Effector memory CD4-positive, alpha-beta T cell (primary cell): Measurements from ENCODE around the gene CERS6.

Experiments
- DNase-seq, 3 donors: peaks; one replicate each; pipeline ENCODE4 v3.0.0-alpha.2; 2020
- H3K27ac ChIP-seq: 2 replicates; pipeline ENCODE4 v1.7.0; 2013; ENCODE audit warnings: mild to moderate bottlenecking, low read length, moderate library complexity; ENCODE audit not compliant: insufficient read depth, poor library complexity, severe bottlenecking
- H3K27me3 ChIP-seq: replicated peaks from 2 replicates; pipeline ENCODE4 v1.7.0; 2013; ENCODE audit warnings: mild to moderate bottlenecking, low read length; ENCODE audit not compliant: insufficient read depth, control insufficient read depth, poor library complexity, severe bottlenecking
- H3K36me3 ChIP-seq: 2 replicates; pipeline ENCODE4 v1.7.0; 2013; ENCODE audit warnings: mild to moderate bottlenecking, low read length, moderate library complexity; ENCODE audit not compliant: control insufficient read depth, insufficient read depth
- H3K4me1 ChIP-seq: 2 replicates; pipeline ENCODE4 v1.7.0; 2013; ENCODE audit warnings: low read length, mild to moderate bottlenecking; ENCODE audit not compliant: control insufficient read depth, insufficient read depth, poor library complexity, severe bottlenecking
- H3K4me3 ChIP-seq: 2 replicates; pipeline ENCODE4 v1.7.0; 2013; ENCODE audit warnings: low read length, low read depth, mild to moderate bottlenecking; ENCODE audit not compliant: insufficient read depth, poor library complexity, severe bottlenecking
- H3K9me3 ChIP-seq: 2 replicates; pipeline ENCODE4 v1.7.0; 2013; ENCODE audit warnings: mild to moderate bottlenecking, low read length, moderate library complexity; ENCODE audit not compliant: control insufficient read depth

CERS6 gene

DNA sequence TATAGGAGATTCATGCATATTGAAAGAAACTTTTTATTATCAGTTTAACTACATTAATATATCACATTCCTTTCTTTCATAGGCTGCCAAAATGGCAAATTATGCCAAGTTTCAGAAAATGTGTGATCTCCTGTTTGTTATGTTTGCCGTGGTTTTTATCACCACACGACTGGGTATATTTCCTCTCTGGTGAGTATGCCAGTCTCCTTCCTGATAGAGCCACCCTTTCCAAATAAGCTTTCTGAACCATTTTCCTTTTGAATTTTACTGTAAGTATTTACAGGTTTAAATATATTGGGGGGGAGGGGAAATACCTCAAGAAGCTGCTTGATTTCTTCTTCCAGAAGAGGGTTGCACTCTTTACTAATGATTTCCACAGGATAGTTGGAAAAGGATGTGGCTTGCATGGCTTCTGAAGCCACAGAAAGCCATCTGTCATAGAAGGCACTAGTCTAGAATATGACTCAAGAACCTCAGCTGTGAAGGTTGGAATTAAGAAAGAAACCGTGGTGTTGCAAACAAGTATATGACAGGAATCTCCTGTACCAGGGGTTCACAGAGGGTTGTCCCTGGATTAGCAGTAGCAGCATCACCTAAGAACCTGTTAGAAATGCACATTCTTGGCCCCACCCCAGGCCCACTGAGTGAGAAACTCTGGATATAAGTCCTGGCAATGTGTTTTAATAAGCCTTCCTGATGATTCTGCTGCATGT is 261.9 kb downstream of the CERS6 start:
- Histone ChIP-seq H3K9me3 (no peaks in the 10 kb centered on the region), H3K36me3 (no peaks in the 10 kb centered on the region), H3K27me3 (no peaks in the 10 kb centered on the region), H3K4me3 (no peak overlapping the region), H3K4me1 (no peaks in the 10 kb centered on the region), H3K27ac (no peak overlapping the region)
- DNase-seq, result no peak

DNA sequence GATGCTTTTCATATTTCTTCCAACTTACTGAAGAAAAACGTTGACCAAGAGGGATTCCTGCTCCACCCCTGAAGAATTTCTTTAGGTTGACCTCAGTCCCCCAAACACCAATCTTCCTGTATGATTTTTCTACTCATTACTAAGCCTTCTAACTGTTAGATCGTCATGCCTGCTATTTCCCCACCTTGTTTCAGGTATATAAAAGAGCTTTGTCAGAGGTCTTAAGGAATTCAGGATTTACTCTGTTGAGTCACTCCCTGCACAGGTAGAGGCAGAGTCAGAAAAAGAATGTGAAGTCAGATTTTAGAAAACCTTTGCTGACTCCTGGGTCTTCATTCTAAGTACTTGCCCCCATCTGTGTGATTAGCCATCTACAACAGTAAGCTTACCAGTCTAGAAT is 262.6 kb downstream of the CERS6 start:
- Histone ChIP-seq H3K9me3 (no peaks in the 10 kb centered on the region), H3K27me3 (no peaks in the 10 kb centered on the region), H3K4me3 (no peak overlapping the region), H3K27ac (no peak overlapping the region), H3K36me3 (no peaks in the 10 kb centered on the region), H3K4me1 (no peaks in the 10 kb centered on the region)
- DNase-seq, result no peak

DNA sequence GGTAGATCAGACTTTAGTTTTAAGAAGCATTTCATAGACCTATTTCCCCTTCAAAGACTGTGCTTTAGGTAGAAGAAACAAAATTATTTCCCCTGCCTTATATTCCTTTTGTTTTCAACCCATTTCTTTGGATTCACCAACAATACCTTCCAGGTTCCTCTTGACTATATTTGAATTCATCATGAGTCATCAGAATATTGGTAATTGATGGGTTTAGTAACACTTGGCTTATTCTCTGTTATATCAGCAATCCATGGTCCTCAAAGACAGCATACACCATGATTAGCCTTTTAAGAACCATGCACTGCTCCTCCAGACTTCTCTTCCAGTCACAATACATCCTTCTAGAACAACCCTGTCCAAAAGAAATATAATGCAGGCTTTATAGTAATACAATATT is 263.4 kb downstream of the CERS6 start:
- no peaks in the 10 kb centered on the region for H3K27me3 ChIP-seq
- no peak overlapping the region for H3K27ac ChIP-seq
- no peaks in the 10 kb centered on the region for H3K36me3 ChIP-seq
- no peak for DNase-seq
- no peaks in the 10 kb centered on the region for H3K9me3 ChIP-seq
- no peaks in the 10 kb centered on the region for H3K4me1 ChIP-seq
- no peak overlapping the region for H3K4me3 ChIP-seq

DNA sequence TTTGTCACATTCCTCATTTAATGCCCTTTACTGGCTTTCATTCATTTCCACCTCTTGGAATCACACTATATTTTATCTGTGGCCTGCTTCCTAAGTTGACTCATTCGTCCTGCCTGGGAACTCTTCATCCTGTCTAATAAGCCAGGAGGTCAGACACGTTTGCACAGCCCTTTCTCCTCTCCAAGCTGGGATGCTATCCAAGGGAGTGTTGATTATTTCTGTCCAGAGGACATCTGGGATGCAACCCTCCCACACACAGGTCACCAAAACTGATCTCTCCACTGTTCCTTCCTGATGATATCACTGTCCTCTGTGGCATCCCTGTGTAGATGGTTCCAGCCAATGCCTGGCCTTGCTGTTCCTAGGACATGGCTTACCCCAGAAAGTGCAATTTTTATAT is 266.5 kb downstream of the CERS6 start:
- no peak overlapping the region for H3K27ac ChIP-seq
- H3K9me3 ChIP-seq, result no peaks in the 10 kb centered on the region
- H3K4me1 ChIP-seq, result no peaks in the 10 kb centered on the region
- H3K27me3 ChIP-seq, result no peaks in the 10 kb centered on the region
- H3K36me3 ChIP-seq, result no peaks in the 10 kb centered on the region
- H3K4me3 ChIP-seq, result no peak overlapping the region
- no peak for DNase-seq

DNA sequence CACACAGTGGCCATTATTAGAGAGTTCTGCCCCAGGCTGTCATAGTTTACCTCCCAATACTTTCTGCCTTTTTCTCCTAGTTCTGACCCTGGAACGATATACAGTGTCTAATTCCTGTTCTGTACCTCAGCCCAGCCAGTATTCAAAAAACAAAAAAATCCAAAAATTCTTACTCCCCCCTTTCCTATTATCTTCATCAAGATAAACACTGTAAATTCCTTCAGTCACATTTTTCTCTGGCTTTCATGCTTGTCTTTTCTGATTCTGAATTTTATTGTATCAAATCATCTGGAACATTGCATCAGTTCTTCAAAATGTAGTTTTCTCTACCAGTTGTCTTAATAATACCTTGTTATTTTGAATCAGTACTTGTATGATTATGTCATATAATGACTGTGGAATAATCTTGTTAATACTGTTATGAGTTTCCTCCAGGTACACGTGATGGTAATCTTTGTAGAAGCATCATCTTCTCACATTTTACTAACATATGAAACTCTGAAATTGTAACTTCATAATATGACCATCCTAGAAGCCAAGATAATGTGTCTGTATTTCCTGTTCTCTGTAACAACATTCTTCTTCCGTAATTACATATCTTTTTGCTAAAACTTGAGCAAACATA is 267.3 kb downstream of the CERS6 start:
- H3K4me1 ChIP-seq, result no peaks in the 10 kb centered on the region
- no peak overlapping the region for H3K27ac ChIP-seq
- H3K27me3 ChIP-seq, result no peaks in the 10 kb centered on the region
- H3K36me3 ChIP-seq, result no peaks in the 10 kb centered on the region
- no peaks in the 10 kb centered on the region for H3K9me3 ChIP-seq
- DNase-seq, result no peak
- no peak overlapping the region for H3K4me3 ChIP-seq

DNA sequence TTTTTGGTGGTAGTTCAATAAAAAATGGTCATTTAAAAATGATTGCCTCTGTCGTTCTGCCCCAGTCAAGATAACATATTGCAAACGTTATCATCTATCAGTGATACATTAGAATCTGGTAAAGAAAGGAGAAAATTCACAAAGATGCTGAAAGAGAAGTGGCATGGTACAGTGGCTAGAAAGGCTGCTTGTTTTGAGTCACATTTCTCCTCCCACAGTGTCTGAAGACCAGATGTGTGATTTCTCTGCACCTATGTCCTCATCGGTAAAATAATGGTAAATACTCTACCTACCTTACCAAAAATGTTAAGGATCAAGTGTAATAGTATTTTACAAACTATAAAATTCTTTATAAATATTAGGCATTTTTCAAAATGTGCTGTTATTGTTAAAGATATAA is 270.3 kb downstream of the CERS6 start:
- H3K27me3 ChIP-seq, result no peaks in the 10 kb centered on the region
- H3K4me3 ChIP-seq, result no peak overlapping the region
- no peaks in the 10 kb centered on the region for H3K9me3 ChIP-seq
- no peak overlapping the region for H3K27ac ChIP-seq
- no peak for DNase-seq
- no peaks in the 10 kb centered on the region for H3K4me1 ChIP-seq
- H3K36me3 ChIP-seq, result no peaks in the 10 kb centered on the region

DNA sequence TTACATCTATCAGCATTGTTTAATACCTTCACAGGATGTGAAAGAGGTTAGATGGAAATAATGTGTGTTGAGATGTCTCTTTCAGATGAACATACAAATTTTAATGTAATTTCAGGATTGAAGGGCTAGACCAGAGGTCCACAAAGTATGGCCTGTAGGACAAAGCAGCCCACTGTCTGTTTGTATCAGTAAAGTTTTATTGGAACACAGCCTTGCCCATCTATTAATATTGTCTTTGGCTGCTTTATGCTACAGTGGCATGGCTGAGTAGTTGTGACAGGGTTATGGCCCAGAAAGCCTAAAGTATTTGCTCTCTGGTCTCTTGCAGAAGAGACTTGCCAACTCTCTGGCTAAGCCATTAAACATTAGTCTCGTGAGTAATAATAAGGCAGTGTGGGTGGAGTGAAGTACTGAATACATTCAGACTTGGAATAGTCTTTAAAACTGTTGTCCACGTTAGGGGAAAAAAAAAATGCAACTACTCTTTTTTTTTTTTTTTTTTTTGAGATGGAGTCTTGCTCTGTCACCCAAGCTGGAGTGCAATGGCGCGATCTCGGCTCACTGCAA is 271.9 kb downstream of the CERS6 start:
- Histone ChIP-seq H3K36me3 (no peaks in the 10 kb centered on the region), H3K27ac (no peak overlapping the region), H3K9me3 (no peaks in the 10 kb centered on the region), H3K4me3 (no peak overlapping the region), H3K27me3 (no peaks in the 10 kb centered on the region), H3K4me1 (no peaks in the 10 kb centered on the region)
- DNase-seq, result no peak

DNA sequence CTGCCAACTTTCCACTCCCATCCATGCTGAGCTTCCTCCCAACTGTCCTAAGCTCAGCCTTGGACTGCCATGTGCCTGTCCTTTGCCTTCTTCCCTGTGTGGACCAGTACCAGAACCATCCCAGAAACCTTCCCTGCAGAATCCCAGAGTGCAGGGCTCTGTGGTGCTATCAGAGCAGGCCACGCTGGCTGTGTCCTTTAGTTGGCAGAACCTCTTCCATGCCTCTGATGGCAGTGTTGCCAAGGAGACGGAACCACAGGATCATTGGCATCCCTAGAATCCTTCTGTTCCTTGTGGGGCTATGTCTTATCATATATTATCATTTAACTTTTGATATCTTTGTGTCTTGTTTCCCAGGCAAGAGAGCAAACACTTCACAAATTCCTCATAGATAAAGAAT is 273.4 kb downstream of the CERS6 start:
- no peaks in the 10 kb centered on the region for H3K27me3 ChIP-seq
- no peak overlapping the region for H3K27ac ChIP-seq
- H3K9me3 ChIP-seq, result no peaks in the 10 kb centered on the region
- H3K4me3 ChIP-seq, result no peak overlapping the region
- H3K36me3 ChIP-seq, result no peaks in the 10 kb centered on the region
- H3K4me1 ChIP-seq, result no peaks in the 10 kb centered on the region
- DNase-seq, result no peak

DNA sequence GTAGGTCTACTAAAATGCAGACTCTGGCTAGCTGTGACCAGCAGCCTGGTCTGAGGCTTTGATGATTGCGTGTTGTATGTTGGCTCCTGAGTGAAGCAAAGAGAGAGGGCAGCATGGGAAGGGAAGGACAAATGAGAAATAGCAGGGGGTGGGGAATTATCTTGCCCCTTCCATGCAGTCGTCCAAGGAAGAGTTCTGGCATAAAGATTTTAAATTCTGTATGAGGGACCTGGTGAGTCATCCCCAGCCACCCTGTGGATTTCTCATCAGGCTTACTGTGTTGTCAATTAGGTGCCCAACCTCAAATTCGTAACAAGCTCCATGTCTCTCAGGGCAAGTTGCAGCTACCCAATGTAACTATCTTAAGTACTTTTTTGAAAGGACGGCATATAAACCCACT is 274.3 kb downstream of the CERS6 start:
- H3K4me3 ChIP-seq, result no peak overlapping the region
- H3K27me3 ChIP-seq, result no peaks in the 10 kb centered on the region
- no peaks in the 10 kb centered on the region for H3K36me3 ChIP-seq
- H3K9me3 ChIP-seq, result no peaks in the 10 kb centered on the region
- DNase-seq, result no peak
- no peak overlapping the region for H3K27ac ChIP-seq
- no peaks in the 10 kb centered on the region for H3K4me1 ChIP-seq

DNA sequence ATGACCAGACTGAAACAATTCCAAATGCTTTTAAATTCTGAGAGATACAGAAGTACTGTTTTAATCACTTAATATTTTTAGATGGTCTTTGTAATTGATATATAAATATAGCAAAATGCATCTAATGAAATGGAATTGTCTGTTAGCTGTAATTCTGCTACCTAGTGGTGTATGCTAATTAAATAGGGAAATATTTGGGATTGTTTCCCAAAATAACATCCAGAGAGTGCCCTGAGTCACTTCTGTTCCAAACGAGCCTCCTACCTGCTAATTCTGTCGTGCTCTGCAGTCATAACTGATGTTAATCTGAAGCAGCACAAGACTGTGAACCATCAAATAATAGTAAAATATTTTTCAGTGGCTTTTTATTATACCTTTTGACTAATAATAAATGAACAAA is 274.9 kb downstream of the CERS6 start:
- Histone ChIP-seq H3K4me1 (no peaks in the 10 kb centered on the region), H3K4me3 (no peak overlapping the region), H3K9me3 (no peaks in the 10 kb centered on the region), H3K27ac (no peak overlapping the region), H3K27me3 (no peaks in the 10 kb centered on the region), H3K36me3 (no peaks in the 10 kb centered on the region)
- no peak for DNase-seq
